ENCODE measurements around the gene CAP2.

GRCh38 chr6:17349427-17349826 is 44.0 kb upstream of the CAP2 start:
- TF ChIP-seq CTCF (IDR thresholded peaks at IDR 0.05): no peak
- TF ChIP-seq POLR2A (IDR thresholded peaks at IDR 0.05): no peak

All from uterus (tissue), 2 donors.